SK-N-SH treated with all-trans-retinoic acid at 6 μM for 48 hours (cell line): ENCODE measurements around the gene MSH5.

ENCODE experiments used
- ESRRG ChIP-seq: fragments of 250-450 bp; sonication (Bioruptor Pico); IDR thresholded peaks from 2 replicates; pipeline ENCODE4 v1.6.1; 2021; ENCODE audit warnings: mild to moderate bottlenecking
- PPARA ChIP-seq: fragments of 250-450 bp; sonication (Bioruptor Pico); IDR thresholded peaks from 2 replicates; pipeline ENCODE4 v1.5.0; 2020; ENCODE audit warnings: mild to moderate bottlenecking, borderline replicate concordance
- TF ChIP-seq, protein P1 (sequence below): fragments of 250-450 bp; sonication (Bioruptor Pico); IDR thresholded peaks from 2 replicates; pipeline ENCODE4 v1.5.0; 2020; ENCODE audit warnings: mild to moderate bottlenecking, moderate library complexity

The MSH5 gene

DNA sequence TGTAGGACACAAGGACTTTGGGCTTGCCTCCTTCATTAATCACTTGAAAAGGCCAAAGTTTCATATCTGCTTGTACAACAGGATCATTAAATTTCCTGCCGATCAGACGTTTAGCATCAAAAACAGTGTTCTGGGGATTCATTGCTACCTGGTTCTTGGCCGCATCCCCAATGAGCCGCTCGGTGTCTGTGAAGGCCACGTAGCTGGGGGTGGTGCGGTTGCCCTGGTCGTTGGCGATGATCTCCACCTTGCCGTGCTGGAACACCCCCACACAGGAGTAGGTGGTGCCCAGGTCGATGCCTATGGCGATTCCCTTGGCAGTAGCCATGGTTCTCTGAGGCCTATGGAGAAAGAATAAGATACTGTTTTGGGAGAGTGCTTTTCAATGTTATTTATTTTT lies 71.8 kb downstream of the MSH5 start (continued):
- TF ChIP-seq, protein P1, sequence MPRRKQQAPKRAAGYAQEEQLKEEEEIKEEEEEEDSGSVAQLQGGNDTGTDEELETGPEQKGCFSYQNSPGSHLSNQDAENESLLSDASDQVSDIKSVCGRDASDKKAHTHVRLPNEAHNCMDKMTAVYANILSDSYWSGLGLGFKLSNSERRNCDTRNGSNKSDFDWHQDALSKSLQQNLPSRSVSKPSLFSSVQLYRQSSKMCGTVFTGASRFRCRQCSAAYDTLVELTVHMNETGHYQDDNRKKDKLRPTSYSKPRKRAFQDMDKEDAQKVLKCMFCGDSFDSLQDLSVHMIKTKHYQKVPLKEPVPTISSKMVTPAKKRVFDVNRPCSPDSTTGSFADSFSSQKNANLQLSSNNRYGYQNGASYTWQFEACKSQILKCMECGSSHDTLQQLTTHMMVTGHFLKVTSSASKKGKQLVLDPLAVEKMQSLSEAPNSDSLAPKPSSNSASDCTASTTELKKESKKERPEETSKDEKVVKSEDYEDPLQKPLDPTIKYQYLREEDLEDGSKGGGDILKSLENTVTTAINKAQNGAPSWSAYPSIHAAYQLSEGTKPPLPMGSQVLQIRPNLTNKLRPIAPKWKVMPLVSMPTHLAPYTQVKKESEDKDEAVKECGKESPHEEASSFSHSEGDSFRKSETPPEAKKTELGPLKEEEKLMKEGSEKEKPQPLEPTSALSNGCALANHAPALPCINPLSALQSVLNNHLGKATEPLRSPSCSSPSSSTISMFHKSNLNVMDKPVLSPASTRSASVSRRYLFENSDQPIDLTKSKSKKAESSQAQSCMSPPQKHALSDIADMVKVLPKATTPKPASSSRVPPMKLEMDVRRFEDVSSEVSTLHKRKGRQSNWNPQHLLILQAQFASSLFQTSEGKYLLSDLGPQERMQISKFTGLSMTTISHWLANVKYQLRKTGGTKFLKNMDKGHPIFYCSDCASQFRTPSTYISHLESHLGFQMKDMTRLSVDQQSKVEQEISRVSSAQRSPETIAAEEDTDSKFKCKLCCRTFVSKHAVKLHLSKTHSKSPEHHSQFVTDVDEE (CRISPR knock-in tag), result no peak
- TF ChIP-seq PPARA (CRISPR knock-in tag) (no peak), ESRRG (CRISPR knock-in tag) (no peak)
